GM06990 (cell line): Measurements from ENCODE around the gene VSTM4.

Experiments
- DNase-seq: peaks from one replicate; pipeline ENCODE4 v3.0.0-alpha.2; 2011; ENCODE audit not compliant: insufficient read length; ENCODE audit errors: extremely low read depth
- H3K27me3 ChIP-seq: replicated peaks from 2 replicates; pipeline ENCODE4 v1.6.0; 2011; ENCODE audit warnings: low read length; ENCODE audit not compliant: control insufficient read depth, insufficient read depth
- H3K36me3 ChIP-seq: 2 replicates; pipeline ENCODE4 v1.5.1; 2011; ENCODE audit warnings: low read length; ENCODE audit not compliant: control insufficient read depth, insufficient read depth
- H3K4me3 ChIP-seq: replicated peaks from 2 replicates; pipeline ENCODE4 v1.5.1; 2011; ENCODE audit warnings: low read depth, mild to moderate bottlenecking, control low read depth, low read length
- TF ChIP-seq, protein P1 (sequence below): IDR thresholded peaks from 2 replicates; pipeline ENCODE4 v1.5.1; 2011; ENCODE audit warnings: low read length, control low read depth, mild to moderate bottlenecking, inconsistent platforms; ENCODE audit not compliant: insufficient read depth, poor library complexity, severe bottlenecking

VSTM4 gene

DNA sequence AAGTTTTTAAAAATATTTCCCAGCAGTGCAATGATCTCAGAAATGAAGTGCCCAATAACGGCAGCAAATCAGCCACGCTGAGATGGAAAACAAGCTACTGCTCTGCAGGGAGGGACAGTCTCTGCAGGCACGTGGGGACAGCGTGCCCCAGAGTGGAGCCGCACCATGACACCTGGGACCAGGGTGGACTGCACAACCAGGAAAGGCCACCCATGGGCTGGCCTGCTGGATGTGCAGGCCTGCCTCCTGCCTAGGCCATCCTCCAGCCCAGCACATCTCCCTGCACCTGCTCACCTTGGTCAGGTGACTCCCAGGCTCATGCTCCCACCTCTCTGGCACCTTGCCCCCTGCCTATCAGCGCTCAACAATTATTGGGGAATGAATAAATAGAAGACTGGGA, 80.4 kb downstream of the VSTM4 start:
- TF ChIP-seq, protein P1, sequence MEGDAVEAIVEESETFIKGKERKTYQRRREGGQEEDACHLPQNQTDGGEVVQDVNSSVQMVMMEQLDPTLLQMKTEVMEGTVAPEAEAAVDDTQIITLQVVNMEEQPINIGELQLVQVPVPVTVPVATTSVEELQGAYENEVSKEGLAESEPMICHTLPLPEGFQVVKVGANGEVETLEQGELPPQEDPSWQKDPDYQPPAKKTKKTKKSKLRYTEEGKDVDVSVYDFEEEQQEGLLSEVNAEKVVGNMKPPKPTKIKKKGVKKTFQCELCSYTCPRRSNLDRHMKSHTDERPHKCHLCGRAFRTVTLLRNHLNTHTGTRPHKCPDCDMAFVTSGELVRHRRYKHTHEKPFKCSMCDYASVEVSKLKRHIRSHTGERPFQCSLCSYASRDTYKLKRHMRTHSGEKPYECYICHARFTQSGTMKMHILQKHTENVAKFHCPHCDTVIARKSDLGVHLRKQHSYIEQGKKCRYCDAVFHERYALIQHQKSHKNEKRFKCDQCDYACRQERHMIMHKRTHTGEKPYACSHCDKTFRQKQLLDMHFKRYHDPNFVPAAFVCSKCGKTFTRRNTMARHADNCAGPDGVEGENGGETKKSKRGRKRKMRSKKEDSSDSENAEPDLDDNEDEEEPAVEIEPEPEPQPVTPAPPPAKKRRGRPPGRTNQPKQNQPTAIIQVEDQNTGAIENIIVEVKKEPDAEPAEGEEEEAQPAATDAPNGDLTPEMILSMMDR = no peak
- H3K36me3 ChIP-seq = no peaks in the 10 kb centered on the region
- no peak for DNase-seq
- no peaks in the 10 kb centered on the region for H3K27me3 ChIP-seq
- H3K4me3 ChIP-seq = no peak overlapping the region

DNA sequence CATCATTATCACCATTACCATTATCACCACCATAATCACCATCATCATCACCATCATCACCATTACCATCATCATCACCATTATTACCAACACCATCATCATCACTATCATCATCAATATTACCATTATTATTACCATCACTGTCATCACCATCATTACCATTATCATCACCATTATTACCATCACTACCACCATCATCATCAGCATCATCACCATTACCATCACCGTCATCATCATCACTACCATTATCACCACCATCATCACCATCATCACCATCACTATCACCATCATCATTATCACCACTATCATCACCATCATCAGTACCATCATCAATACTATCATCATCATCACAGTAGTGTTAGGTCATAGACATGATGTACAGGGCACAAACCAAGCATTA, 81.4 kb downstream of the VSTM4 start:
- TF ChIP-seq, protein P1 = no peak
- no peak for DNase-seq
- Histone ChIP-seq H3K36me3 (no peaks in the 10 kb centered on the region), H3K27me3 (no peaks in the 10 kb centered on the region), H3K4me3 (no peak overlapping the region)

DNA sequence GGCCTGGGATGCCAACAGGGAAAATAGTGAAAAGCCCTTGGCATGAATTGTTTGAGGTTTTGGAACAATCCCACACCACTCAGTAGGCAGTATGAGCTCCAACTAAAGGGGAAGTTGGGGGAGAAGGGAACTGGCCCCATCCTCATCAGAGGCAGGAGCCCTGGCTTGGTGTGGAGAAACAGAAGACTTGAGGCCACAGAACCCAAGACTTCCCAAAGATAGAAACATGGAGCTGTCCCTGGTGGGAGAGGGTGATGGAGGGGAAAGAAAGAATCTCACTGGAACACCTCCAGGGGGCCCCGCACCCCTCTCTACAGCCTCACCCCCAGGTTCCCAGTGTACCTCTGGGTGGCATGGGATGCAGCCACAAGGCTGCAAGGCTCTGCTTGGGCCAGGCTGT, 85.7 kb downstream of the VSTM4 start:
- TF ChIP-seq, protein P1 = no peak
- Histone ChIP-seq H3K27me3 (no peaks in the 10 kb centered on the region), H3K4me3 (no peak overlapping the region), H3K36me3 (no peaks in the 10 kb centered on the region)
- no peak for DNase-seq

DNA sequence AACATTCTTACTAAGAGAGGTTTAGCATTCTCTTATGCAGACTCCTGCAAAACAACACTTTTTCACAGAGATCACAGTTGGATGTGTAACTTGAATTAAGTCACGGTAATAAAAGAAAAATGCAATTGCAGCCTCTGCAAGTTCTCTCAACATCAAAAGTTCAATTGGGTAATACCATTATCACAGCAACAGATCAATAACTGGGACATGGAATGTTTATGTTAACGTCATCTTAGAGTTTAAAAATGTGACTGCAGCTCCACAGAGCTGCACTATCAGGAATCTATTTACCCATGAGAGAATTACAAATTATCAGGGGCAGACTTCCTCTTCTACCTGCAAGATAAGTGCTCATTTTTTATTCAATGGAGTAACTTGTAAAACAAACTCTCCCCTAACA, 86.7 kb downstream of the VSTM4 start:
- TF ChIP-seq, protein P1 = no peak
- no peak for DNase-seq
- H3K4me3 ChIP-seq = no peak overlapping the region

DNA sequence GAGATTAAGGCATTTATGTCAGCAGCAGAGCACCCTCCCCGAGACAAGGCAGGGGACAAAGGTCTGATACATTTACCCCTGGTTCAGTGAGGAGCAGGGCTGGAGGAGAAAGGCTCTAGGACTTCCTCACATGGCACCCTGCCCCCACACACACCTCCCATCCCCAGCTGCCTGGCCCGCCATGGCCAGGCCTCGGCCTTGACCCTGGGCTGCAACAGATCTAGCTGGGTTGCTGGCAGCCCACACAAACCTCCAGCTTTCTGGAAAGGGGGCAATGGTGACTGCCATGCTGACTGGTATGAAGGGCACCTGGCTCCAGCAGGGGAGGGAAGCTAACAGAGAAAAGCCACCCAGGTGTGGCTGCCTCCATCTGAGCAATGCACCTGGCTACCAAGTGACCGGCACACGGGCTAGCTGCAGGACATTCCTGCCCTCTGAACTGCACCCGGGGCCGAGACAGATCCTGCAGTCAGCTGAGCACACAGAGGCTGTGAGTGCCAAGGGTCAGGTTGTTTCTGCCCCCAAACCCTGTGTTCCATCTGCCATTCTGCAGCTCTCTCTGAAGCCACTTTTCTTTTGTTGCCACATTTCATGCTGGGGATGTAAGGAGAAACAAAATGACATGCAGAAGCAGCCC, 89.9 kb downstream of the VSTM4 start:
- TF ChIP-seq, protein P1 = no peak
- no peak for DNase-seq

More for the DNA sequence above, 86.7 kb downstream of the VSTM4 start:
- H3K36me3 ChIP-seq = no peaks in the 10 kb centered on the region
- no peaks in the 10 kb centered on the region for H3K27me3 ChIP-seq

DNA sequence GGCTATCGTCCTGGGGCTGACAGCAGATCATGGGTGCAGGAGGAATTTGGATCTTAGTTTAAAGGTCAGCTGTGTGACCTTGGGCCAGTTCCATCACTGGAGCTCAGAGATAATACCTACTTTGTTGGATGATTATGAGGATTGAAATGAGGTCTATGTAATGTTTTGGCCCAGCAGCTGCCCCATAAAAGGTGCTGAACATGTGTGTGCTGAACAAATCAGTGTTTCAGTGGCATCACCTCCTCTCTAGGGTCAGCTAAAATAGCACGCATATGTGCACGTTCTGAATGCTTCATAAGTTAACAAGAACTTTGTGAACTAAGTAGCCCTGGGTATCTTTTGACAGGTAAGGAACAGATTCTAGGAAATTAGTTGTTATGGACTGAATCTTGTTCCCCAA, 90.8 kb downstream of the VSTM4 start:
- H3K27me3 ChIP-seq = no peaks in the 10 kb centered on the region
- no peak for DNase-seq

More for the DNA sequence above, 89.9 kb downstream of the VSTM4 start:
- no peaks in the 10 kb centered on the region for H3K36me3 ChIP-seq
- H3K27me3 ChIP-seq = no peaks in the 10 kb centered on the region
- H3K4me3 ChIP-seq = no peak overlapping the region

More for the DNA sequence above, 90.8 kb downstream of the VSTM4 start:
- no peak overlapping the region for H3K4me3 ChIP-seq
- TF ChIP-seq, protein P1 = no peak
- no peaks in the 10 kb centered on the region for H3K36me3 ChIP-seq
